ENCODE results near the gene ARHGAP10.

The ARHGAP10 gene

GRCh38 chr4:147735413-147736301, 3.8 kb downstream of the ARHGAP10 start:
- Mint-ChIP-seq H3K4me3 (peak overlapping the region; percentile 13), H3K9me3 (no peaks in the 10 kb centered on the region), H3K27me3 (ENCODE audit: low read depth, poor library complexity) (no peaks in the 10 kb centered on the region), H3K36me3 (ENCODE audit: low read depth) (peaks cover 6% of the 10 kb centered on the region), H3K4me1 (peaks cover 64% of the 10 kb centered on the region), H3K27ac (no peak overlapping the region)
- no peak for DNase-seq
- TF ChIP-seq CTCF (IDR thresholded peaks at IDR 0.05): no peak

GRCh38 chr4:147736458-147736857, 4.6 kb downstream of the ARHGAP10 start:
- DNase-seq: no peak
- no peak for TF ChIP-seq CTCF (IDR thresholded peaks at IDR 0.05)
- H3K4me3 Mint-ChIP-seq: no peak overlapping the region
- no peaks in the 10 kb centered on the region for H3K9me3 Mint-ChIP-seq
- peaks cover 6% of the 10 kb centered on the region for H3K36me3 Mint-ChIP-seq (ENCODE audit: low read depth)
- H3K4me1 Mint-ChIP-seq: peaks cover 64% of the 10 kb centered on the region
- peak overlapping the region; percentile 60 for H3K27ac Mint-ChIP-seq
- H3K27me3 Mint-ChIP-seq (ENCODE audit: low read depth, poor library complexity): no peaks in the 10 kb centered on the region

GRCh38 chr4:147737623-147738022, 5.7 kb downstream of the ARHGAP10 start:
- no peak for TF ChIP-seq CTCF (IDR thresholded peaks at IDR 0.05)
- H3K4me3 Mint-ChIP-seq: no peak overlapping the region
- H3K27ac Mint-ChIP-seq: peak overlapping the region; percentile 33
- no peak for DNase-seq
- H3K9me3 Mint-ChIP-seq: no peaks in the 10 kb centered on the region
- H3K27me3 Mint-ChIP-seq (ENCODE audit: low read depth, poor library complexity): no peaks in the 10 kb centered on the region
- H3K4me1 Mint-ChIP-seq: peaks cover 72% of the 10 kb centered on the region
- H3K36me3 Mint-ChIP-seq (ENCODE audit: low read depth): peaks cover 6% of the 10 kb centered on the region

GRCh38 chr4:147739239-147739823, 7.4 kb downstream of the ARHGAP10 start:
- H3K27me3 Mint-ChIP-seq (ENCODE audit: low read depth, poor library complexity): no peaks in the 10 kb centered on the region
- DNase-seq: no peak
- peaks cover 12% of the 10 kb centered on the region for H3K36me3 Mint-ChIP-seq (ENCODE audit: low read depth)
- H3K9me3 Mint-ChIP-seq: no peaks in the 10 kb centered on the region
- no peak overlapping the region for H3K27ac Mint-ChIP-seq
- TF ChIP-seq CTCF (IDR thresholded peaks at IDR 0.05): no peak
- no peak overlapping the region for H3K4me3 Mint-ChIP-seq
- peaks cover 66% of the 10 kb centered on the region for H3K4me1 Mint-ChIP-seq

GRCh38 chr4:147740176-147740575, 8.3 kb downstream of the ARHGAP10 start:
- peaks cover 66% of the 10 kb centered on the region for H3K4me1 Mint-ChIP-seq
- no peak overlapping the region for H3K4me3 Mint-ChIP-seq
- H3K36me3 Mint-ChIP-seq (ENCODE audit: low read depth): peaks cover 20% of the 10 kb centered on the region
- no peaks in the 10 kb centered on the region for H3K9me3 Mint-ChIP-seq
- no peaks in the 10 kb centered on the region for H3K27me3 Mint-ChIP-seq (ENCODE audit: low read depth, poor library complexity)
- no peak for TF ChIP-seq CTCF (IDR thresholded peaks at IDR 0.05)
- no peak overlapping the region for H3K27ac Mint-ChIP-seq
- DNase-seq: no peak

Measured in nephron progenitor cell (in vitro differentiated cells).